HFF-Myc (cell line): ENCODE data around the gene ABLIM2.

ENCODE experiments used
- DNase-seq: peaks from one replicate; pipeline ENCODE4 v3.0.0-alpha.2; 2011; ENCODE audit warnings: low read depth; ENCODE audit errors: extremely low read depth
- H3K4me3 ChIP-seq: replicated peaks from 2 replicates; pipeline ENCODE4 v1.5.1; 2011; ENCODE audit warnings: low read depth, mild to moderate bottlenecking, control low read depth, low read length
- CTCF ChIP-seq: IDR thresholded peaks from 2 replicates; pipeline ENCODE4 v1.5.1; 2012; ENCODE audit warnings: mild to moderate bottlenecking, low read depth, low read length, control low read depth; ENCODE audit errors: missing control alignments

Gene ABLIM2

GRCh38 chr4:8173492-8174242, 15.1 kb upstream of the ABLIM2 start:
- no peak for DNase-seq
- no peak overlapping the region for H3K4me3 ChIP-seq
- TF ChIP-seq CTCF, result no peak

- TF ChIP-seq CTCF, result no peak
- no peak for DNase-seq
- no peak overlapping the region for H3K4me3 ChIP-seq
Observed at GRCh38 chr4:8171984-8172924, 13.6 kb upstream of the ABLIM2 start.

- DNase-seq, result no peak
- TF ChIP-seq CTCF, result no peak
- H3K4me3 ChIP-seq, result no peak overlapping the region
Observed at GRCh38 chr4:8171266-8171665, 12.7 kb upstream of the ABLIM2 start.

GRCh38 chr4:8170341-8170740, 11.7 kb upstream of the ABLIM2 start:
- no peak for TF ChIP-seq CTCF
- no peak overlapping the region for H3K4me3 ChIP-seq
- no peak for DNase-seq

GRCh38 chr4:8169763-8170162, 11.2 kb upstream of the ABLIM2 start:
- H3K4me3 ChIP-seq, result no peak overlapping the region
- DNase-seq, result no peak
- no peak for TF ChIP-seq CTCF

GRCh38 chr4:8168832-8169598, 10.4 kb upstream of the ABLIM2 start:
- no peak for TF ChIP-seq CTCF
- H3K4me3 ChIP-seq, result no peak overlapping the region
- no peak for DNase-seq
